ENCODE results near the gene PPM1N. TPM values are rescaled to one million over a fixed set of nuclear protein-coding genes. Genes with fewer than 3 reads are reported as not detected.

Gene PPM1N
- total and polyA plus RNA-seq, 2 of the 4 experiments (the other 2 are of a cell fraction) = 0.90 to 1.6 TPM

DNA sequence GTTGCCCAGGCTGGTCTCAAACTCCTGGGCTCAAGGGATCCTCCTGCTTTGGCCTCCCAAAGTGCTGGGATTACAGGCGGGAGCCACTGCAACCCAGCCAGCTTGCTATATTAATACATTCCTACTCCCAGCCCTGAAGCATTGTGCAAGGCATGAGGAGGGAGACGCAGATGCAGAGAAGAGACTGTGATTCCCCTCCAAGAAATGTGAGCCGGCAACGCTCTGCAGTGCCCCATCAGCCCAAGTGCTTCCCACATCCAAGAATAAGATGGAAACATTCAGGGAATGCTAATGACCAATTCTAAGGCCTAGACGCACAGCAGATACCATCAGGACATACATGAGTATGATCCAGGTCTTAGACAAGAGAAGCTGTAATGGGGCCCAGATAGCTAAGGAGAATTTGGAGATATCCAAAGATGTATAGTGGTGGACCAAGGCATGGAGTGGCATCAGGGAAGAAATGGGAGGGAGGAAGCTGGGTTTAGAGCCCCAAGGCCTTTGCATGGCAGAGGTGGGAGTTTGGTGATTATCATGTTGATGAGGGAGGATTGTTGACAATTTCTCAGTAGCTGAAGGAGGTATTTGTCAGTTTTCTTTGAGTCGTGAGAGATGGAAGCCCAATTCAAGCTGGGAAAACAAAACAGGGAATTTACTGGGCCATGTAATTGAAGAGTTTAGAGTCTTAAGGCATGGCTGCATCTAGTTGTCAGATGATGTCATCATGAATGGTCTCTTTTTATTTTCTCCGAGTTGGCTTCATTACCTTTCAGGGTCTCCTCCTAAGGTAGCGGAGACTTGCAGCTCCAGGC, 2.9 kb downstream of the PPM1N start:
- CTCF ChIA-PET = no interaction called here
- Histone ChIP-seq H3K9me3 (ENCODE audit: control insufficient read depth, insufficient read depth, low read length) (no peaks in the 10 kb centered on the region), H3K4me2 (ENCODE audit: low read depth, low read length) (no peak overlapping the region), H4K20me1 (ENCODE audit: insufficient read depth, low read length) (no peaks in the 10 kb centered on the region), H2BK15ac (ENCODE audit: low read depth, low read length) (no peak overlapping the region), H3K56ac (ENCODE audit: extremely low read depth, insufficient read depth, low read length) (no peak overlapping the region), H4K5ac (ENCODE audit: low read depth, low read length) (no peak overlapping the region), H3K79me1 (ENCODE audit: low read depth in 1 of 2, low read length in 2 of 2) (peaks cover 0 to 15% of the 10 kb centered on the region in 2 experiments; a peak in 2 of 4 replicates), H2AK9ac (replicated peaks; ENCODE audit: low read depth, low read length, poor library complexity) (no peak overlapping the region), H3K14ac (replicated peaks; ENCODE audit: low read depth, low read length) (no peak overlapping the region), H2AFZ (replicated peaks; ENCODE audit: low read length, poor library complexity) (no peak overlapping the region), H2BK120ac (ENCODE audit: low read depth, low read length) (no peak overlapping the region), H3K4me3 (ENCODE audit: insufficient read depth, low read depth, low read length) (no peak overlapping the region), H3K9ac (ENCODE audit: low read depth, low read length) (no peak overlapping the region), H3K18ac (ENCODE audit: low read depth, low read length) (no peak overlapping the region), H3K27me3 (ENCODE audit: control insufficient read depth, insufficient read depth, low read length) (peaks cover 6% of the 10 kb centered on the region; the same call in 1 of the 2 replicates), H2BK5ac (ENCODE audit: low read depth, low read length, poor library complexity, severe bottlenecking) (no peak overlapping the region), H3K9me1 (ENCODE audit: insufficient read depth, low read length) (peaks cover 18% of the 10 kb centered on the region), H3K4ac (ENCODE audit: low read depth, low read length) (no peak overlapping the region), H3K36me3 (ENCODE audit: control insufficient read depth, insufficient read depth, low read length) (no peaks in the 10 kb centered on the region), H4K8ac (ENCODE audit: low read depth in 2 of 2, low read length in 2 of 2) (no peak overlapping the region), H2AK5ac (ENCODE audit: low read depth, low read length) (no peak overlapping the region), H4K91ac (ENCODE audit: insufficient read depth, low read depth, low read length) (no peak overlapping the region), H3K27ac (ENCODE audit: insufficient read depth, low read length) (no peak overlapping the region), H3K23ac (ENCODE audit: low read depth, low read length) (no peak overlapping the region), H3K4me1 (ENCODE audit: control insufficient read depth, insufficient read depth, low read length) (peaks cover 6% of the 10 kb centered on the region), H2BK20ac (ENCODE audit: low read depth, low read length) (no peak overlapping the region)
- dilution Hi-C loops (cut with HindIII; ENCODE audit: low sequenced_read_pairs, unreplicated experiment) = no loop called here
- intact Hi-C loops (cut with micrococcal nuclease) = no loop called here
- in situ Hi-C loops (cut with MboI; ENCODE audit: low sequenced_read_pairs) = no loop called here
- BruUV-seq (replicated peaks) = no TSS peak
- POLR2A ChIA-PET (ENCODE audit: unreplicated experiment) = no interaction called here
- 50% methylated on average over 2 of the region's 8 CpGs; no CpG with 5 or more reads in 1 of the 2 experiments for WGBS, 2 experiments (ENCODE audit: extremely low coverage in 2 of 2, insufficient read length in 1 of 2)
- DNase-seq (no peak), ATAC-seq (ENCODE audit: low read depth) (no peak)
- TF ChIP-seq RFX5 (IDR thresholded peaks at IDR 0.05; ENCODE audit: low read depth, low read length) = no peak
- no peak for TF ChIP-seq USF2 (IDR thresholded peaks at IDR 0.05; ENCODE audit: low read depth, low read length)
- no peak for TF ChIP-seq MAFK (IDR thresholded peaks at IDR 0.05; ENCODE audit: low read depth, low read length)
- TF ChIP-seq ELK1 (IDR thresholded peaks at IDR 0.05; ENCODE audit: borderline replicate concordance, low read depth, low read length) = no peak
- no peak for TF ChIP-seq CEBPB (IDR thresholded peaks at IDR 0.05; ENCODE audit: low read depth, low read length)
- TF ChIP-seq, protein P1, sequence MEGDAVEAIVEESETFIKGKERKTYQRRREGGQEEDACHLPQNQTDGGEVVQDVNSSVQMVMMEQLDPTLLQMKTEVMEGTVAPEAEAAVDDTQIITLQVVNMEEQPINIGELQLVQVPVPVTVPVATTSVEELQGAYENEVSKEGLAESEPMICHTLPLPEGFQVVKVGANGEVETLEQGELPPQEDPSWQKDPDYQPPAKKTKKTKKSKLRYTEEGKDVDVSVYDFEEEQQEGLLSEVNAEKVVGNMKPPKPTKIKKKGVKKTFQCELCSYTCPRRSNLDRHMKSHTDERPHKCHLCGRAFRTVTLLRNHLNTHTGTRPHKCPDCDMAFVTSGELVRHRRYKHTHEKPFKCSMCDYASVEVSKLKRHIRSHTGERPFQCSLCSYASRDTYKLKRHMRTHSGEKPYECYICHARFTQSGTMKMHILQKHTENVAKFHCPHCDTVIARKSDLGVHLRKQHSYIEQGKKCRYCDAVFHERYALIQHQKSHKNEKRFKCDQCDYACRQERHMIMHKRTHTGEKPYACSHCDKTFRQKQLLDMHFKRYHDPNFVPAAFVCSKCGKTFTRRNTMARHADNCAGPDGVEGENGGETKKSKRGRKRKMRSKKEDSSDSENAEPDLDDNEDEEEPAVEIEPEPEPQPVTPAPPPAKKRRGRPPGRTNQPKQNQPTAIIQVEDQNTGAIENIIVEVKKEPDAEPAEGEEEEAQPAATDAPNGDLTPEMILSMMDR (conservative IDR thresholded peaks at IDR 0.05; ENCODE audit: low read depth, low read length) = no peak
- TF ChIP-seq RAD21 (IDR thresholded peaks at IDR 0.05; ENCODE audit: low read length) = no peak
- no peak for TF ChIP-seq BHLHE40 (IDR thresholded peaks at IDR 0.05; ENCODE audit: low read depth, low read length)
- TF ChIP-seq POLR2A (IDR thresholded peaks at IDR 0.05; ENCODE audit: low read depth, low read length) = no peak
- TF ChIP-seq MXI1 (IDR thresholded peaks at IDR 0.05; ENCODE audit: borderline replicate concordance, low read depth, low read length) = no peak
- no peak for TF ChIP-seq FOS (IDR thresholded peaks at IDR 0.05; ENCODE audit: low read depth, low read length)
